Measurements from ENCODE around the gene GAS5.

The GAS5 gene

GRCh38 chr1:173823781-173824314, 43.9 kb downstream of the GAS5 start:
- DNase-seq: no peak

GRCh38 chr1:173821680-173822079, 46.1 kb downstream of the GAS5 start:
- no peak for DNase-seq

- no peak for DNase-seq
These were observed 49.3 kb downstream of the GAS5 start for GRCh38 chr1:173818459-173818858.
